ENCODE results near the gene PRPF38B.
A peak's percentile ranks its signal among the peaks of the same experiment; 100 is the strongest.

PRPF38B gene

DNA sequence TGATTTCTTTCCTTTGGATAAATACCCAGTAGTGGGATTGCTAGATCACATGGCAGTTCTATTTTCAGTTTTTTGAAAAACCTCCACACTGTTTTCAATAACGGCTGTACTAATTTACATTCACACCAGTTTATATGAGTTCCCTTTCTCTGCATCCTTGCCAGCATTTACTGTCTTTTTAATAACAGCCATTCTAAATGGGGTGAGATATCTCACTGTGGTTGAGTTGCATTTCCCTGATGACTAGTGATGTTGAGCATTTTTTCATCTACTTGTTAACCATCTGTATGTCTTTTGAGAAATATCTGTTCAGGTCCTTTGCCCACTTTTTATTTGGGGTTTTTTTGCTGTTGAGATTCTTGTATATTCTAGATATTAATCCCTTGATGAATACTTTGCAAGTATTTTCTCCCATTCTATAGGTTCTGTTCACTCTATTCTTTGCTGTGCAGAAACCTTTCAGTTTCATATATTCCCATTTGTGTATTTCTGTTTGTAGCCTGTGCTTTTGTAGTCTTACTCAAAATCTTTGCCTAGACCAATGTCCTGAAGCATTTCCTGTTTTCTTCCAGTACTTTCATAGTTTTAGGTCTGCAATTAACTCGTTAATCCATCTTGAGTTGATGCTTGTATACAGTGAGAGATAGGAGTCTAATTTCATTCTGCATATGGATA, 38.5 kb upstream of the PRPF38B start:
- TF ChIP-seq, protein P1, sequence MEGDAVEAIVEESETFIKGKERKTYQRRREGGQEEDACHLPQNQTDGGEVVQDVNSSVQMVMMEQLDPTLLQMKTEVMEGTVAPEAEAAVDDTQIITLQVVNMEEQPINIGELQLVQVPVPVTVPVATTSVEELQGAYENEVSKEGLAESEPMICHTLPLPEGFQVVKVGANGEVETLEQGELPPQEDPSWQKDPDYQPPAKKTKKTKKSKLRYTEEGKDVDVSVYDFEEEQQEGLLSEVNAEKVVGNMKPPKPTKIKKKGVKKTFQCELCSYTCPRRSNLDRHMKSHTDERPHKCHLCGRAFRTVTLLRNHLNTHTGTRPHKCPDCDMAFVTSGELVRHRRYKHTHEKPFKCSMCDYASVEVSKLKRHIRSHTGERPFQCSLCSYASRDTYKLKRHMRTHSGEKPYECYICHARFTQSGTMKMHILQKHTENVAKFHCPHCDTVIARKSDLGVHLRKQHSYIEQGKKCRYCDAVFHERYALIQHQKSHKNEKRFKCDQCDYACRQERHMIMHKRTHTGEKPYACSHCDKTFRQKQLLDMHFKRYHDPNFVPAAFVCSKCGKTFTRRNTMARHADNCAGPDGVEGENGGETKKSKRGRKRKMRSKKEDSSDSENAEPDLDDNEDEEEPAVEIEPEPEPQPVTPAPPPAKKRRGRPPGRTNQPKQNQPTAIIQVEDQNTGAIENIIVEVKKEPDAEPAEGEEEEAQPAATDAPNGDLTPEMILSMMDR (IDR thresholded peaks at IDR 0.05; ENCODE audit: low read length) = no peak
- no peak for TF ChIP-seq EZH2phosphoT487 (IDR thresholded peaks at IDR 0.05; ENCODE audit: low read length)
- Histone ChIP-seq H3K9ac (ENCODE audit: low read length) (no peak overlapping the region), H3K36me3 (replicated peaks; ENCODE audit: insufficient read depth, low read length) (no peaks in the 10 kb centered on the region)

DNA sequence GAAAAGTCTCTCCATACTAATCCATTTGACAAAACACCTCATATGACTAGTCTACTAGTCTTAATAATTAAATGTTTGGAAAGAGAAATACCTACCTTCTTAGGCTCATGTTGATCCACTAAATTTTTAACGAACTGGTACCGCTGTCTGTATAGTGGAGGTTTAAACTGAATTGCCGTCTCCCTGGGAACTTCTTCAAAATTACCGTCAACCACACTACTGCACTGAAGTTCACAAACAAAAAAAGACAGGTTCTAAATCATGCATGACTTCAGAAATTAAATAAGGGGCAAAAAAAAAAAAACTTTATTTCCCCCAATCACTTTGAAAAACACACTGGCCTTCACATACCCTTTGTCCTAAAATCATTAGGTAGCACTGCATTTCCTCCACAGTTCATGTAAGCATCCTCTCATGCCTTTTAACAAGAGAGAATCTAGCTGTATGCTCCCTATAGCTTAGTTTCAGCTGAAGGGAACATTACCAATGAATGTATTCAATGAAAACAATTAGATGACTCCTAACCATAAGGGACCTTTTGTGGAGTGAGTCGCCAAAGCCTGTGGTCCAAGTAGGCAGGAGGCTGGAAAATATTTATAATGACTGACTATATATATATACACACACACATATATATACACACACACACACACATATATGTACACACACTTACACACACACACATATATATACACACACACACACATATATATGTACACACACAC, 34.6 kb upstream of the PRPF38B start:
- Histone ChIP-seq H4K20me1 (ENCODE audit: insufficient read depth, low read length) (no peaks in the 10 kb centered on the region), H3K4me2 (ENCODE audit: low read depth, low read length) (no peak overlapping the region), H3K9me2 (replicated peaks; ENCODE audit: insufficient read depth, low read length) (no peaks in the 10 kb centered on the region), H3K4me3 (ENCODE audit: low read length) (no peak overlapping the region), H3K9me3 (replicated peaks; ENCODE audit: insufficient read depth, low read length) (no peaks in the 10 kb centered on the region), H3K27ac (ENCODE audit: low read length) (no peak overlapping the region), H3K27me3 (replicated peaks; ENCODE audit: insufficient read depth, low read length) (no peaks in the 10 kb centered on the region), H3K4me1 (ENCODE audit: low read length) (0 out of 2 replicates have a peak, but pooled peaks cover 7% of the 10 kb centered on the region), H3F3A (ENCODE audit: insufficient read depth, low read length) (0 out of 2 replicates have a peak, but pooled peaks cover 2% of the 10 kb centered on the region), H3K79me2 (ENCODE audit: low read length) (no peaks in the 10 kb centered on the region), H2AFZ (ENCODE audit: low read length) (no peak overlapping the region), H3K36me3 (replicated peaks; ENCODE audit: insufficient read depth, low read length) (no peaks in the 10 kb centered on the region), H3K9ac (ENCODE audit: low read length) (no peak overlapping the region)
- no peak for DNase-seq
- TF ChIP-seq EZH2 (optimal IDR thresholded peaks at IDR 0.05; ENCODE audit: low read depth, low read length) (no peak), EZH2phosphoT487 (IDR thresholded peaks at IDR 0.05; ENCODE audit: low read length) (no peak)
- TF ChIP-seq, protein P1 (IDR thresholded peaks at IDR 0.05; ENCODE audit: low read length) = no peak

More for the DNA sequence above, 38.5 kb upstream of the PRPF38B start:
- Histone ChIP-seq H3K27ac (ENCODE audit: low read length) (no peak overlapping the region; the same call in 1 of the 2 replicates), H3K79me2 (ENCODE audit: low read length) (no peaks in the 10 kb centered on the region), H3K9me3 (replicated peaks; ENCODE audit: insufficient read depth, low read length) (no peaks in the 10 kb centered on the region), H3F3A (ENCODE audit: insufficient read depth, low read length) (0 out of 2 replicates have a peak, but pooled peaks cover 2% of the 10 kb centered on the region), H3K4me3 (ENCODE audit: low read length) (no peak overlapping the region), H3K4me2 (ENCODE audit: low read depth, low read length) (peak overlapping the region; percentile 13; the same call in 1 of the 2 replicates), H3K9me2 (replicated peaks; ENCODE audit: insufficient read depth, low read length) (no peaks in the 10 kb centered on the region), H3K27me3 (replicated peaks; ENCODE audit: insufficient read depth, low read length) (no peaks in the 10 kb centered on the region), H4K20me1 (ENCODE audit: insufficient read depth, low read length) (no peaks in the 10 kb centered on the region), H2AFZ (ENCODE audit: low read length) (no peak overlapping the region), H3K4me1 (ENCODE audit: low read length) (0 out of 2 replicates have a peak, but pooled peaks cover 7% of the 10 kb centered on the region)
- no peak for DNase-seq

DNA sequence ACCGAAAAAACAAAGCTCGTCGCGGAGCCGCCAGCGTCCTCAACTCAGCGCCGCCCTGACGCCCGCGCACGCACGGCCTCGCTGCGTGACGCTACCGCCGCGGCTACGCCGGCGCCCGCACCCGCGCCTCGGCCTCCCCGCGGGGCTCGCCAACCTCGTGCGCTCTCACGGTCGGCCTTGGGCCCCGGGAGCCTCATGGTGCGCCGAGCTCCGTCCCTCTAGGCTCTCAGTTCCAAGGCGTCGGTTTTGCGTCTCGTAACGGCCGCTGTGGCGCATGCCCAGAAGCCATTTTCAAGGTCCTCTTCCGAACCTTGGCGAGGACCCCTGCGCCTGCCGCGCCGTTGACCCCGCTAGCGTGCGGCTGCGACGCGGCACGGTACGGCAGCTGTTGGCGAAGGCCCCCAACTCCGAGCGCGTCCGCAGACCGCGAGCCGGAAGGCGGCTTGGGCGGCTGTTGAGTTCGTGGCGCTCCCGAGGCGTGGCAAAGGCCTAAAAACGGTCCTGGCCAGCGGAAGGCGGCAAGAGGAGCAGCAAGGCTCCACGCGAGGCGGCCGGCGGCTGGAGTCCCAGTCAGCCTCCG, 31.0 kb upstream of the PRPF38B start, which contains the start of gene HENMT1:
TSS of gene HENMT1 (minus strand) at position 64 of the 580 bp plus-strand sequence. CDS start 1,209 bp downstream, outside the sequence.
- H3K4me2 ChIP-seq (ENCODE audit: low read depth, low read length) = peak within 1 kb of the TSS; percentile 76
- no peaks in the 10 kb centered on the region for H3K79me2 ChIP-seq (ENCODE audit: low read length)
- no peaks in the 10 kb centered on the region for H3K27me3 ChIP-seq (replicated peaks; ENCODE audit: insufficient read depth, low read length)
- H2AFZ ChIP-seq (ENCODE audit: low read length) = peak within 1 kb of the TSS; percentile 81
- no peaks in the 10 kb centered on the region for H3K4me1 ChIP-seq (ENCODE audit: low read length)
- H3K36me3 ChIP-seq (replicated peaks; ENCODE audit: insufficient read depth, low read length) = no peaks in the 10 kb centered on the region
- H3F3A ChIP-seq (ENCODE audit: insufficient read depth, low read length) = no peaks in the 10 kb centered on the region
- H3K9me2 ChIP-seq (replicated peaks; ENCODE audit: insufficient read depth, low read length) = no peaks in the 10 kb centered on the region
- H3K9me3 ChIP-seq (replicated peaks; ENCODE audit: insufficient read depth, low read length) = no peaks in the 10 kb centered on the region
- H3K4me3 ChIP-seq (ENCODE audit: low read length) = peak within 1 kb of the TSS; percentile 67
- peak within 1 kb of the TSS; percentile 77 for H3K9ac ChIP-seq (ENCODE audit: low read length)
- H4K20me1 ChIP-seq (ENCODE audit: insufficient read depth, low read length) = no peaks in the 10 kb centered on the region
- TF ChIP-seq, protein P1 (IDR thresholded peaks at IDR 0.05; ENCODE audit: low read length) = no peak
- TF ChIP-seq EZH2phosphoT487 (IDR thresholded peaks at IDR 0.05; ENCODE audit: low read length) (no peak), EZH2 (optimal IDR thresholded peaks at IDR 0.05; ENCODE audit: low read depth, low read length) (no peak)
- DNase-seq = peak; percentile 43
- H3K27ac ChIP-seq (ENCODE audit: low read length) = peak within 1 kb of the TSS; percentile 68

All from MM.1S (cell line).